Natural killer cell (primary cell): ENCODE data around the gene KIAA1671. TPM values are rescaled to one million over a fixed set of nuclear protein-coding genes. Genes with fewer than 3 reads are reported as not detected.

Source experiments
- ATAC-seq, 3 donors: fragments of 150-1000 bp in 2 of 3; fragments of 200-7000 bp in 1 of 3; cut with Tn5 transposase; 1 replicate in 1 of 3; 2 replicates in 2 of 3; pipeline ENCODE4 v1.10.0; 2021; ENCODE audit warnings: mild to moderate bottlenecking in 2 of 3, moderate library complexity in 2 of 3
- DNase-seq, 2 donors: peaks; one replicate each; pipeline versions ENCODE4 v3.0.0 to v3.0.0-alpha.2; 2013 to 2021; ENCODE audit warnings: mixed read lengths in 1 of 2
- H3K27ac ChIP-seq: one replicate; pipeline ENCODE4 v1.5.1; 2013; ENCODE audit warnings: mild to moderate bottlenecking, low read length
- H3K27me3 ChIP-seq: one replicate; pipeline ENCODE4 v1.6.1; 2013; ENCODE audit warnings: low read length; ENCODE audit not compliant: control insufficient read depth, insufficient read depth
- H3K36me3 ChIP-seq: one replicate; pipeline ENCODE4 v1.6.1; 2013; ENCODE audit warnings: low read length; ENCODE audit not compliant: control insufficient read depth, insufficient read depth
- H3K4me1 ChIP-seq: one replicate; pipeline ENCODE4 v1.6.1; 2013; ENCODE audit warnings: low read length; ENCODE audit not compliant: control insufficient read depth, insufficient read depth
- H3K4me3 ChIP-seq: one replicate; pipeline ENCODE4 v1.5.1; 2013; ENCODE audit warnings: low read length
- H3K9me3 ChIP-seq: one replicate; pipeline ENCODE4 v1.6.1; 2013; ENCODE audit warnings: low read length; ENCODE audit not compliant: control insufficient read depth, insufficient read depth
- H3K27ac Mint-ChIP-seq, 2 donors: one replicate each; pipeline ENCODE4 v1.8.0; 2022; ENCODE audit warnings: mild to moderate bottlenecking in 2 of 2, mixed read lengths in 2 of 2, moderate library complexity in 1 of 2
- H3K27me3 Mint-ChIP-seq, 2 donors: one replicate each; pipeline ENCODE4 v1.8.0; 2022; ENCODE audit warnings: low read depth in 2 of 2, mixed read lengths in 2 of 2
- H3K36me3 Mint-ChIP-seq: one replicate; pipeline ENCODE4 v1.8.0; 2022; ENCODE audit warnings: mixed read lengths
- H3K4me1 Mint-ChIP-seq, 2 donors: one replicate each; pipeline ENCODE4 v1.8.0; 2022; ENCODE audit warnings: mixed read lengths in 2 of 2
- H3K4me3 Mint-ChIP-seq: one replicate; pipeline ENCODE4 v1.8.0; 2022; ENCODE audit warnings: mild to moderate bottlenecking, moderate library complexity, mixed read lengths
- H3K9me3 Mint-ChIP-seq, 2 donors: one replicate each; pipeline ENCODE4 v1.8.0; 2022; ENCODE audit warnings: mixed read lengths in 2 of 2
- CTCF ChIP-seq: fragments of 200-600 bp; IDR thresholded peaks from one replicate; pipeline ENCODE4 v1.8.0; 2022; ENCODE audit warnings: antibody characterized with exemption
- WGBS: methylation state at CpG from one replicate; pipeline ENCODE4 v1.1.7; 2013; ENCODE audit warnings: missing lambda C conversion rate; ENCODE audit not compliant: insufficient coverage; 5-methylcytosine and 5-hydroxymethylcytosine counted together
- intact Hi-C: fragments of 100-400 bp; cut with micrococcal nuclease; formaldehyde crosslinking; loops from one replicate; pipeline ENCODE4 v1.14.2; 2022
- total RNA-seq, 4 donors: library from RNA; stranded (reverse); fragments of 120-200 nt in 1 of 4; gene quantifications; one replicate each; pipeline versions ENCODE4 v1.2.3 to v1.2.4, GENCODE V29; 2013 to 2022

The KIAA1671 gene
- total RNA-seq, 3 donors from 2014 or later (not counting 1 experiment from before 2014, with no cell fraction given): 3.6 to 24.0 (median 7.3) TPM

DNA sequence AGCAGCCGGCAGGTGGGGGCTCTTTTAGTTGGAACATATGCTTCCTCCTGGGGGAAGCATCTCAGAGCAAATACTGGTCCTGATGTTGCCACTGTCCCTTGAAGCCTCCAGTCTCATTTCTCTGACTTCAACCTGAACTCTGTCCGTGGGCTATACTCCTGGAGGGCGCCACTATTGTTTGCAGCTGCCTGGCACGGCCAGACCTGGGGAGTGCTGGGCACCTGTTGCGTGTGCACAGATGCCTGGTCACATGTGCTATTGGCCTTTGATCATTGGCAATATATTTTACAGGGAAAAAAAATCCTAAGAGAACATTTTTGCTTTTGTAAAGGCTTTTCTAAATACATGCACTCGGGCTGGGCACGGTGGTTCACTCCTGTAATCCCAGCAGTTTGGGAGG lies 24.2 kb upstream of the KIAA1671 start:
- no peaks in the 10 kb centered on the region for H3K36me3 Mint-ChIP-seq

DNA sequence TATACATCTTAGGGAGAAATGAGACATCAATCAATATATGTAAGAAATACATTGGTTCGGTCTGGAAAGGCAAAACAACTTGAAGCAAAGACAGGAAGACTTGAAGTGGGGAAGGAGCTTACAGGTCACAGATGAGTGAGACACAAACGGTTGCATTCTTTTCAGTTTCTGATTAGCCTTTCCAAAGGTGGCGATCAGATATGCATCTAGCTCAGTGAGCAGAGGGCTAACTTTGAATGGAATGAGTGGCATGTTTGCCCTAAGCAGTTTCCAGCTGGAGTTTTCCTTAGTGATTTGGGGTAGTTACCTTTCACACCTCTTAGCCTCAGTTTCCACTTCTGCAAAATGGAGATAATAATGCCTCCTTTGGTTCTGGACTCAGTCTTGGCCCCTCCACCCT lies 21.8 kb upstream of the KIAA1671 start:
- WGBS: 79% methylated on average over 3 of the region's 3 CpGs
- ATAC-seq (no peak), DNase-seq (no peak)
- no peaks in the 10 kb centered on the region for H3K27me3 Mint-ChIP-seq
- H3K36me3 ChIP-seq: no peaks in the 10 kb centered on the region
- no peaks in the 10 kb centered on the region for H3K4me1 Mint-ChIP-seq
- H3K36me3 Mint-ChIP-seq: no peaks in the 10 kb centered on the region
- no peak for TF ChIP-seq CTCF
- intact Hi-C loops: no loop called here
- no peaks in the 10 kb centered on the region for H3K27me3 ChIP-seq
- no peaks in the 10 kb centered on the region for H3K4me1 ChIP-seq
- H3K9me3 ChIP-seq: no peaks in the 10 kb centered on the region
- H3K27ac ChIP-seq: no peak overlapping the region
- H3K9me3 Mint-ChIP-seq: no peaks in the 10 kb centered on the region
- H3K4me3 Mint-ChIP-seq: no peak overlapping the region
- H3K27ac Mint-ChIP-seq: no peak overlapping the region
- no peak overlapping the region for H3K4me3 ChIP-seq

More for the DNA sequence above, 24.2 kb upstream of the KIAA1671 start:
- Histone ChIP-seq H3K36me3 (peaks cover 9% of the 10 kb centered on the region), H3K9me3 (no peaks in the 10 kb centered on the region), H3K4me3 (no peak overlapping the region), H3K27ac (no peak overlapping the region), H3K4me1 (no peaks in the 10 kb centered on the region), H3K27me3 (no peaks in the 10 kb centered on the region)
- TF ChIP-seq CTCF: no peak
- H3K27me3 Mint-ChIP-seq: no peaks in the 10 kb centered on the region
- ATAC-seq: no peak
- H3K4me1 Mint-ChIP-seq: no peaks in the 10 kb centered on the region
- H3K9me3 Mint-ChIP-seq: no peaks in the 10 kb centered on the region
- 81% methylated on average over 7 of the region's 7 CpGs for WGBS
- no peak overlapping the region for H3K27ac Mint-ChIP-seq
- intact Hi-C loops: no loop called here
- H3K4me3 Mint-ChIP-seq: no peak overlapping the region
- no peak for DNase-seq

- H3K27ac ChIP-seq: no peak overlapping the region
- H3K4me3 Mint-ChIP-seq: no peak overlapping the region
- no peaks in the 10 kb centered on the region for H3K36me3 Mint-ChIP-seq
- H3K4me1 ChIP-seq: no peaks in the 10 kb centered on the region
- H3K27me3 Mint-ChIP-seq: peaks cover 0 to 3% of the 10 kb centered on the region in 2 donors
- intact Hi-C loops: no loop called here
- H3K4me3 ChIP-seq: no peak overlapping the region
- H3K27me3 ChIP-seq: no peaks in the 10 kb centered on the region
- no peaks in the 10 kb centered on the region for H3K36me3 ChIP-seq
- H3K9me3 ChIP-seq: no peaks in the 10 kb centered on the region
- DNase-seq: no peak
- H3K9me3 Mint-ChIP-seq: no peaks in the 10 kb centered on the region
- H3K4me1 Mint-ChIP-seq: no peaks in the 10 kb centered on the region
- ATAC-seq: no peak
- no peak for TF ChIP-seq CTCF
- H3K27ac Mint-ChIP-seq: no peak overlapping the region
Measured at GRCh38 chr22:24935771-24936483, 16.6 kb upstream of the KIAA1671 start.

DNA sequence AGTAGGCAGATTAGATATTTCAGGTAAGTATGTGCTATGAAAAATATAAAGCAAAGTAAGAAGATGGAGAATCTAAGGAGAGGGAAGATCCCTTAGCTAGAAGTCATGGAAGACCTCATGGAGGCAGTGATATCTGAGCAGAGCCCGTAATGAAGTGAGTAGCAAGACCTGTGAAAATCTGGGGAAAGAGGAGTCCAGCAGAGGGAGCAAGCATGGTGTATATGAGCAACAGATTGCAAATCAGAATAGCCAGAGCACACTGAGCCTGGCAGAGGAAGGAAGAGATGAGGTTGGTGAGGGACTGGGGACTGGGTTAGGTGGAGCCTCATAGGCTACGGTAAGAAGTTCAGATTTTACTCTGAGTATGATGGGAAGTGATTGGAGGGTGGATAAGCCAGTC lies 15.4 kb upstream of the KIAA1671 start:
- H3K9me3 Mint-ChIP-seq: no peaks in the 10 kb centered on the region
- H3K4me3 Mint-ChIP-seq: no peak overlapping the region
- Histone ChIP-seq H3K4me1 (no peaks in the 10 kb centered on the region), H3K4me3 (no peak overlapping the region), H3K27me3 (no peaks in the 10 kb centered on the region), H3K36me3 (no peaks in the 10 kb centered on the region), H3K27ac (no peak overlapping the region), H3K9me3 (no peaks in the 10 kb centered on the region)
- no peaks in the 10 kb centered on the region for H3K36me3 Mint-ChIP-seq
- intact Hi-C loops: no loop called here
- peaks cover 0 to 3% of the 10 kb centered on the region in 2 donors for H3K27me3 Mint-ChIP-seq
- 14% methylated on average over 2 of the region's 2 CpGs for WGBS
- H3K4me1 Mint-ChIP-seq: no peaks in the 10 kb centered on the region
- no peak overlapping the region for H3K27ac Mint-ChIP-seq
- no peak for TF ChIP-seq CTCF
- peak in 1 of 2 donors; percentile 14 for DNase-seq
- no peak for ATAC-seq
